HG02763 (cell line): ENCODE results near the gene YAP1.

ENCODE experiments used
- ATAC-seq: cut with Tn5 transposase; IDR thresholded peaks from one replicate; pipeline ENCODE4 v1.9.1; 2021; ENCODE audit warnings: mild to moderate bottlenecking, moderate library complexity; ENCODE audit not compliant: unreplicated experiment

Gene YAP1

GRCh38 chr11:102116453-102117205, 6.4 kb downstream of the YAP1 start:
- ATAC-seq, result no peak

DNA sequence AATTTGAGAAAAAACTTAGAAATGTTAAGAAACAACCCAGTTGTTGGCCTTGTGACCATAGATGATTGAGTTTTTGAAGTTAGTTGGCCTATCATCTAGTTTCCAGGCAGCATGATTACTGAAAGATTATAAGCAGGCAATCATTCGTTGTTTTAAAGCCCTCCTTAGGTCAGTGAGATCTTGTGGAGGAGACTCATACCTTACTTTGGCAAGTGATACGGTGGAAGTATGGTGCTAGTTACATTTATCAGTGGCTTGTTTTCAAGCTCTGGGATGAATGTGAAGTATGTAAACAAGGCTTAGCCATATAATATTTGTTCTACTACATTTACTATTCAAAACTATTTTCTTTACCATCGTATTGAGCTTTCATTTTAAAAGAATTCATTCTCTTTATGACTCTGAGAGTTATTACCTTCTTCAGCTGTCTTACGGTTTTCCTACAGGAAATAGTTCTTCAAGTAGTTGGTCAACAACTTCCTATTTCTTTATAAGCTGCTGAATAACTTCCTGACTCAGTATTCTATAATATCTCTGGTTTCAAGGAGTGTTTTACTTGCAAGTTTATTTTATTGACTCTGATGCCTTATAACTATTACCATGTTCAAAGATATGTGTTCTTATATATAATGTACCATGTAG, 7.3 kb downstream of the YAP1 start:
- ATAC-seq, result no peak

DNA sequence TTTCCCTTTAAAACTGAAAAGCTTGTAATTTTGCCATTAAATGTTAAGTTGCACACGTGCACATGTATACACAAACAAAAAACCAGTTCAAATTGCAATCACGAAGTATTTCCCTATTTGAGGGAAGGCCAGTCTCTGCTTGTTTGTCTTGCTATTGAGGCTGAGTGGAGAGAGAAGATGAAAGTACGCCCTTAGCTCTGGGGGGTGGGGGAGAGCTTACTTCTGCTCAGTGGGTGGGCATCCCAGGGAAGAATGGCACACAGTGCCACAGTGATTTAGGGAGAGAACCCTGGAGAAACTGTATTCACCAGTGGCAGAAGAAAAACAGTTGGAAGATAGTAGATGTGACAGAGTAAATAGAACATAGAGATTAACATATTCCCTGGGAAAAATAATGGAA, 8.7 kb downstream of the YAP1 start:
- ATAC-seq, result no peak

DNA sequence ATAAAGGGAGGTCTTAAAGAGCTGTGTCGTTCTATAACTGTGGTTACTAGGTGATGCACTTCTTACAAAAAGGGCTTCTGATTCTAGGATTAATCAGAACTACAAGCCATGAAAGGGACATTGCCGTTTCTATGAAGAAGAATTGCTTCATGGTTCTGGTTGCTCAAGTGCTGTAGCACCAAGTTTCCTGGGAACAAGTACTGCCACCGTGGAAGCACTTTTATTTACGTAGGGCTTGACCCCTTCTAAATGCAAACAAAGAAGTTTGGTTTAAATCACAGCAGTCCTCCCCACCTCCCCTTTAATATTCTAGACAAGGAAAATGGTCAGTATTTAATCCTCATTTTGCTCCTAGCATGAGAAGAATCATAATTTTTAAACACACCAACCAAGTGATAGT, 9.8 kb downstream of the YAP1 start:
- no peak for ATAC-seq

GRCh38 chr11:102120437-102120973, 10.3 kb downstream of the YAP1 start:
- no peak for ATAC-seq

DNA sequence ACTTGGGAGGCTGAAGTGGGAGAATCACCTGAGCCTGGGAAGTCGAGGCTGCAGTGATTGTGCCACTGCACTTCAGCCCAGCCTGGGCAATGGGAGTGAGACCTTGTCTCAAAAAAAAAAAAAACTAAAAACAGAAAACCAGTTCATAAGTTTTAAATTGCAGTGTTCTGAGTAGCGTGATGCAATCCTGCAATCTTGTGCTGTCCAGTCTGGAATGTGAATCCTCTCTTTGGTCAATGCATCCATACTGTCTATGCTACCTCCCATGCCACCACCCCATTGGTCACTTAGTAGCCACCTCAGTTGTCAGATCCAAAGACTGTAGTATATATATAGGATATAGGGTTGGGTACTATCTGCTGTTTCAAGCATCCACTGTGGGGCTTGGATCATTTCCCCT, 11.1 kb downstream of the YAP1 start:
- no peak for ATAC-seq

GRCh38 chr11:102134597-102134996, 24.4 kb downstream of the YAP1 start:
- no peak for ATAC-seq

DNA sequence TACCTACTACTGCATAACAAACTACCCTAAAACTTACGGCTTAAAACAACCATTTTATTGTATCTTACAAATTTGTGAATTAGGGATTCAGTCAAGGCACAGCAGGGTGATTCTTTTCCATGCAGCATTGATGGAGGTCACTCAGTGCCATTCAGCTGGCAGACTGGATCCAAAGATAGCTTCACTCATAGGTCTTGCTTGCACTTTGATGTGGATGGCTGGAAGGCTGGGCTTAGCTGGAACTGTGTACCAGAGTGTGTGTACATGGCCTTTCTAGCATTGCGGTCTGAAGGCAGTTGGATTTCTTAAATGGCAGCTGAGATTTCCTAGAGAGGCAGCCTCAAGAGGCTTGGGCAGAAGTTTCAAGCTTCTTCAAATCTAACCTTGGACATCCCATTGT, 25.0 kb downstream of the YAP1 start:
- ATAC-seq, result no peak

- no peak for ATAC-seq
Measured at GRCh38 chr11:102138223-102138622, 28.0 kb downstream of the YAP1 start.

DNA sequence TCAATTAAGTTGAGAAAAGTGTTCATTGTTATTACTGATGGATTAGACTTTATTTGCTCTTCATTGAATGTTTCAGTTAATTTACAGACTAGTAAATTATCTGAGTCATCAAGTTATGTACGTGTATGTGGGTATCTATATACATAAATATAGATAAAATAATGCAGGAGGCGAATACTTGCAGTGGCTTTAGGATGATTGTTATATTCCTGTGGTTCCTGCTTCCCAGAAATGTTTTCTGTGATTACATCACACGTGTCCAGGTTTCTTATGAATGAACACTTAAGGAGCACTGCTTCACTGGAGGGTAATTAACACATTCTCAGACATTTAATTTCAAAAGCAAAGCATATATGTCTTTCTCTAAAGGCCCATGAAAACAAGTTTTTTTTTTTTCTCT, 28.4 kb downstream of the YAP1 start:
- ATAC-seq, result no peak

DNA sequence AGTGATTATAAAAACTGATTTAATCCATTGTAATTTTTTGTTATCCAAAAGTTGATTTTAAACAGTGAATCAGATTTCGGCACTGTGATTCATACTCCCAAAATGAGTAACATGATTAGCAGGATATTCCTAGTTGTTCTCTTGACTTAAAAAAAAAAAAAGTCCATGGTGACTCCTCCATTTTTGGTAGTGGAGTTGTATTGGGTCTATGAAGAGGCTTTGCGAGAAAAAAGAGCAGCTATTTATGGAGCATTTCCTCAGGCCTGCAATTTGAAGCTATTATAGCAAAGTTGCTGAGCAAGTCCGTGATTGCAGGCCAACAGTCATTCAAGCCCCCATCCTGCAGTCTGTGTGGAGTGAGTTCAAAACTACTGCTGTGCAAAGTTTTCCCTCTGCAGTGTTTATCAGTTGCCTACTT, 28.8 kb downstream of the YAP1 start:
- no peak for ATAC-seq

DNA sequence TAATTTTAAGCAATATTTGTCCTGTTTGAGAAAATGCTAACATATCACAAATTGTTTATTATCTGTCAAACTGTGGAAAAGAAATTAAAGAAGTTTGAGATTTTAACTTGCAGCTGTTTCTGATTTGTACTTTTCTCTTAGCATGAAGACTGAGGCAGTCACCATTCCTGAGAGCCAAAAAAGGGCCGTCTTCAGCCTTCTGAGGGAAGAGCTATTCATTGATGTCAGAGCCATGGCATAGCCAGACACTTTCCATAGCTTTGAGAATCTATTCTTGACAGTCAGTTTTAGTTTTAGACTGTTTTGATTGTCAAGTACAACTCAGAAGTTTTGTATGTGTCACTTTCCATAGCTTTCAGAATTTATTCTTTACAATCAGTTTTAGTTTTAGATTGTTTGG, 32.1 kb downstream of the YAP1 start:
- ATAC-seq, result no peak

DNA sequence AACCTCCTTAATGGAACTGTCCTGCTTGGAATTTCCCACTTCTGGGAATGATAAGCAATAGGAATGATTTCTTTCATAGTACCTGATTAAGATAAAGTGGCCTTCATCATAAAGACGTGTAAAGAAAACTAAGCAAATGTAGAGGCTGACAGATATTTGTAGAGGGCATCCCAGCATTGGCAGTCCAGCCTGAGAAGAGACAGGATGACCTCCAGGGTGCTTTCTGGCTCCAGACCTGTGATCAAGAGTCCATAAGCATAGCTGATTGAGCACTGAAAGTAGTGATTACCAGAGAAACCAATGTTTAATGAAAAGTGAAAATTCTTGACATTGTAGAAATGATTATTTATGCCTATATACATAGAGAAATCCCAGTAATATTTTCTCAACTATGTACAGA, 33.6 kb downstream of the YAP1 start:
- ATAC-seq, result no peak

GRCh38 chr11:102144357-102145355, 34.4 kb downstream of the YAP1 start:
- no peak for ATAC-seq

- ATAC-seq, result no peak
Measured at GRCh38 chr11:102147015-102147414, 36.8 kb downstream of the YAP1 start.

GRCh38 chr11:102147632-102148031, 37.4 kb downstream of the YAP1 start:
- ATAC-seq, result no peak

DNA sequence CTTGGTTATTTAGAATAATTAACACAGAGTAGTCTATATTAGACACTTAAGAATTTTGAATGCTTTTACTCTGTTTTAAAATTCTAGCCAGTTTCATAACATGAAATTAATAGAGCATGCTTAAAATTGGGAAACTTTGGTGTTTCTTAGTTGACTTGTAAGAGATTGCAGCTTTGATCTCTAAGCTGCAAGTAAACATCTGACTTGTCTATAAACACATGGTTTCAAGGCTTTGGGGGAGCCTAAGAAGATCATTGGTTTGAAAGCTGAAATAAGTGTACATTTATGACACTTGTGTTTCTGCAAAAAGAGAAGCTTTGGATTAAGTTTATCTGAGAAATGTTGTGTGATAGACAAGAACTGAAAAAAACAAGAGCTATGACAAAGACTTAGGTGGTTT, 37.8 kb downstream of the YAP1 start:
- no peak for ATAC-seq

- ATAC-seq, result no peak
Measured at GRCh38 chr11:102151784-102152525, 41.7 kb downstream of the YAP1 start.

DNA sequence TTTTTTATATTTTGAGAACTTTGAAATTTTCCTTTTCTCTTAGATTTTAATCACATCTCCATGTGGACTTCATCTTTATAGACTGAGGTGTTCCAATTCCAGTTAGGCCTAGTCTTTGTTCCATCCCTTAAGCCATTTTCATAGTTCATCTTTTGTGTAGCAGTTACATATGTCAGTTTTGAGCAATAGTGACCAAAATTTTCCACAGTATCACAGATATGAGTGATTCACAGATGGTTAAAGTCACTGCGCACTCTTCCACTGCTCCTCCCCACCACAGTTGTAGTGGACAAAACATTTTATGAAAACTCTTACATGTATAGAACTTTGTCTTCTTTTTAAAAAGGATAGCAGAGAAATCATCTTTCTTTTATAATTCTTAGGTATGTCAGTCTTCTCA, 42.8 kb downstream of the YAP1 start:
- no peak for ATAC-seq

DNA sequence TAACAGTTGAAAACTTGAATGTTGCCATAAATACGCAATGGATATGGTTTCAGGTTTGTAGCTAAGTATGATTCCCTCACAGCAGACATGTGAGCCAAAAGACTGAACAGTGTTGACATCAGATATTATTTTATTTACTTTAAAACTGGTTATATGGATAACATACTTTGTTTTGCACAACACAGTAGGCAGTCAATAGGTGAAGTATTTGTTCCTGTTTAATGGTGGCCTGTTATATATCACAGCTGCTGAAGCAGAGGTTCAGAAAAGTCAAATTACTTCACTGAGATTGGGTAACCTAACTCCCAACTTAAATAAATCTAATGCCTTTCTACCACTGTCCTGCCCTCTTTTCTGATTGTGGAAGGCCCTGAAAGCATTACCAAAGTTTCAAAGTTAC, 44.6 kb downstream of the YAP1 start:
- no peak for ATAC-seq

- no peak for ATAC-seq
Measured at GRCh38 chr11:102155676-102156075, 45.4 kb downstream of the YAP1 start.
